KMS-11 (cell line): ENCODE measurements around the gene SLC38A9.
"Not testable (repeated sequence)": the region's sequence is repeated elsewhere in the genome, so short reads cannot be mapped to it uniquely, and the experiment has no call there.

Experiments
- H2AFZ ChIP-seq: fragments of 200-600 bp; sonication (generic); 2 replicates; pipeline ENCODE4 v1.6.1; 2016; ENCODE audit warnings: antibody characterized with exemption, mixed run types, low read depth
- H3K27ac ChIP-seq: fragments of 200-600 bp; sonication (generic); 2 replicates; pipeline ENCODE4 v1.6.1; 2016; ENCODE audit warnings: mild to moderate bottlenecking, mixed run types
- H3K27me3 ChIP-seq: fragments of 200-600 bp; sonication (generic); 2 replicates; pipeline ENCODE4 v1.6.1; 2017; ENCODE audit warnings: mild to moderate bottlenecking, low read depth, mixed run types, moderate library complexity; ENCODE audit not compliant: insufficient read depth
- H3K36me3 ChIP-seq: fragments of 200-600 bp; sonication (generic); 2 replicates; pipeline ENCODE4 v1.6.1; 2017; ENCODE audit warnings: mild to moderate bottlenecking, mixed run types; ENCODE audit not compliant: insufficient read depth
- H3K4me1 ChIP-seq: fragments of 200-600 bp; sonication (generic); 2 replicates; pipeline ENCODE4 v1.6.1; 2016; ENCODE audit warnings: mild to moderate bottlenecking, low read depth, mixed run types; ENCODE audit not compliant: poor library complexity, severe bottlenecking
- H3K4me2 ChIP-seq: fragments of 200-600 bp; sonication (generic); 2 replicates; pipeline ENCODE4 v1.7.0; 2016; ENCODE audit warnings: mild to moderate bottlenecking, mixed run types
- H3K4me3 ChIP-seq: fragments of 200-600 bp; sonication (generic); IDR thresholded peaks from 2 replicates; pipeline ENCODE4 v1.6.1; 2017; ENCODE audit warnings: low read depth, low read length, mixed read lengths; ENCODE audit not compliant: insufficient read depth
- H3K79me2 ChIP-seq: fragments of 200-600 bp; sonication (generic); 2 replicates; pipeline ENCODE4 v1.6.1; 2016; ENCODE audit warnings: low read depth, mixed run types; ENCODE audit not compliant: insufficient read depth
- H3K9ac ChIP-seq: fragments of 200-600 bp; sonication (generic); 2 replicates; pipeline ENCODE4 v1.6.1; 2016; ENCODE audit warnings: mild to moderate bottlenecking, mixed run types
- H4K20me1 ChIP-seq: fragments of 200-600 bp; sonication (generic); 2 replicates; pipeline ENCODE4 v1.6.1; 2016; ENCODE audit warnings: mild to moderate bottlenecking, mixed run types; ENCODE audit not compliant: insufficient read depth
- TF ChIP-seq, protein P1 (sequence below): fragments of 200-600 bp; sonication (generic); conservative IDR thresholded peaks from 2 replicates; pipeline ENCODE4 v1.6.1; 2017; ENCODE audit warnings: low read depth, mild to moderate bottlenecking, antibody characterized with exemption, low read length, moderate library complexity, mixed read lengths

Gene SLC38A9

DNA sequence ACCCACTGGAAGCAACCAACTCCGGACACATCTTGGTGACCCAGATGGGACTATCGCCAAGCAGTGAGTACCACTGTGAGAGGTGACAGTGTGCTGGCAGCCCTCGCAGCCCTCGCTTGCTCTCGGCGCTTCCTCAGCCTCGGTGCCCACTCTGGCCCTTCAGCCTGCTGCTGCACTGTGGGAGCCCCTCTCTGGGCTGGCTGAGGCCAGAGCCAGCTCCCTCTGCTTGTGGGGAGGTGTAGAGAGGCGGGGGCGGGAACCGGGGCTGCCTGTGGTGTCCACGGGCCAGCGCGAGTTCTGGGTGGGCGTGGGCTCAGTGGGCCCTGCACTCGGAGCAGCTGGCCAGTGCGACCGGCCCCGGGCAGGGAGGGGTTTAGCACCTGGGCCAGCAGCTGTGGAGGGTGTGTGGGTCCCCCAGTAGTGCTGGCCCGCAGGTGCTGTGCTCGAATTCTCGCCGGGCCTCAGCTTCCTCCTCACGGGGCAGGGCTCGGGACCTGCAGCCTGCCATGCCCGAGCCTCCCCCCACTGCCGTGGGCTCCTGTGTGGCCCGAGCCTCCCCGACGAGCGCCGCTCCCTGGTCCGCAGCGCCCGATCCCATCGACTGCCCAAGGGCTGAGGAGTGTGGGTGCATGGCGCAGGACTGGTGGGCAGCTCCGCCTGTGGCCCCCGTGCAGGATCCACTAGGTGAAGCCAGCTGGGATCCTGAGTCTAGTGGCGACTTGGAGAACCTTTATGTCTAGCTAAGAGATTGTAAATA is 98.8 kb downstream of the SLC38A9 start:
- TF ChIP-seq, protein P1, sequence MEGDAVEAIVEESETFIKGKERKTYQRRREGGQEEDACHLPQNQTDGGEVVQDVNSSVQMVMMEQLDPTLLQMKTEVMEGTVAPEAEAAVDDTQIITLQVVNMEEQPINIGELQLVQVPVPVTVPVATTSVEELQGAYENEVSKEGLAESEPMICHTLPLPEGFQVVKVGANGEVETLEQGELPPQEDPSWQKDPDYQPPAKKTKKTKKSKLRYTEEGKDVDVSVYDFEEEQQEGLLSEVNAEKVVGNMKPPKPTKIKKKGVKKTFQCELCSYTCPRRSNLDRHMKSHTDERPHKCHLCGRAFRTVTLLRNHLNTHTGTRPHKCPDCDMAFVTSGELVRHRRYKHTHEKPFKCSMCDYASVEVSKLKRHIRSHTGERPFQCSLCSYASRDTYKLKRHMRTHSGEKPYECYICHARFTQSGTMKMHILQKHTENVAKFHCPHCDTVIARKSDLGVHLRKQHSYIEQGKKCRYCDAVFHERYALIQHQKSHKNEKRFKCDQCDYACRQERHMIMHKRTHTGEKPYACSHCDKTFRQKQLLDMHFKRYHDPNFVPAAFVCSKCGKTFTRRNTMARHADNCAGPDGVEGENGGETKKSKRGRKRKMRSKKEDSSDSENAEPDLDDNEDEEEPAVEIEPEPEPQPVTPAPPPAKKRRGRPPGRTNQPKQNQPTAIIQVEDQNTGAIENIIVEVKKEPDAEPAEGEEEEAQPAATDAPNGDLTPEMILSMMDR = no peak
- Histone ChIP-seq H3K9ac (no peak overlapping the region), H2AFZ (no peak overlapping the region), H3K4me3 (no peak overlapping the region), H3K36me3 (no peaks in the 10 kb centered on the region), H3K27ac (no peak overlapping the region), H3K79me2 (no peaks in the 10 kb centered on the region), H3K4me1 (no peaks in the 10 kb centered on the region), H3K27me3 (no peaks in the 10 kb centered on the region), H3K4me2 (no peak overlapping the region), H4K20me1 (no peaks in the 10 kb centered on the region)

DNA sequence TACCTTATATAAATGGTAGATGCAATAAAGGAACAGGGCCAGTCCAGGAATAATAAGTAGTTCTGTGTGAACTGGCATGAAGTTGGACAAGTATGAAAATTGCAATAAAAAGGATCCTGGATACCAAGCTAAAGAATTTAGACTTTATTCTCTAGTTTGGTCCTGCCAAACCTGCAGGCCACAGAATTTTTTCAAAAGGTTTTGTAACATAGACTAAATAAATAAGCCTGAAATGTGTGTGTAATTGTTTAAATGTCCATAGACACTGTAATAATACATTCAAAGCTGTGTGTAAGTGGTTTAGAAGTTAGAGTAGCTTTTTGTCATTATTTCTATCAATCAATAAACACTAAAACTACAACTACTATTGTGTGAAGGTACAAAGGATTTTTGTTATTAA is 101.6 kb downstream of the SLC38A9 start:
- no peak overlapping the region for H3K9ac ChIP-seq

DNA sequence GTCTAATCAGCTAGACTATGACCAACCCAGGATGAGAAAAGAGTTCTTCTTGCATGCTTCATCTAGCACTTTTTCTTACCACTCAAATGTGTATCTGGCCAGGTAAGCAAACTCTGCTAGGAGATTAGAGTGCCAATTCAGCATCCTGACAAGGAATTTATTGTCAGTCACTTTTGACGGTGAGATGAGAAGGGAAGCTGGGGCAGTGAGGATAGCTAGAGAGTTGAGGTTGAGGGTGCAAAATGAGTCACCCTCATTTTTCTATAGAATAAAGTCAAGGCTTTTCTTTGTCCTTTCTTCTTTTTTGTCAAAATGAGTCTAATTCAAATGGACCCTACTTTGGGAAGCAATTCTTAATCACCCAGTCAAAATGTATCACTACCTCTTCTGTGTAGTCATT is 102.7 kb downstream of the SLC38A9 start:
- H3K27ac ChIP-seq = no peak overlapping the region
- H3K4me2 ChIP-seq = no peak overlapping the region
- no peaks in the 10 kb centered on the region for H4K20me1 ChIP-seq
- H3K4me3 ChIP-seq = no peak overlapping the region
- no peak overlapping the region for H3K9ac ChIP-seq
- no peaks in the 10 kb centered on the region for H3K79me2 ChIP-seq
- TF ChIP-seq, protein P1 = no peak
- H2AFZ ChIP-seq = no peak overlapping the region
- H3K4me1 ChIP-seq = no peaks in the 10 kb centered on the region
- H3K27me3 ChIP-seq = no peaks in the 10 kb centered on the region
- no peaks in the 10 kb centered on the region for H3K36me3 ChIP-seq

More for the DNA sequence above, 101.6 kb downstream of the SLC38A9 start:
- Histone ChIP-seq H3K79me2 (no peaks in the 10 kb centered on the region), H3K27me3 (no peaks in the 10 kb centered on the region), H2AFZ (no peak overlapping the region), H3K36me3 (no peaks in the 10 kb centered on the region), H3K4me2 (no peak overlapping the region), H3K27ac (no peak overlapping the region), H3K4me1 (no peaks in the 10 kb centered on the region), H3K4me3 (no peak overlapping the region), H4K20me1 (no peaks in the 10 kb centered on the region)
- TF ChIP-seq, protein P1 = no peak

DNA sequence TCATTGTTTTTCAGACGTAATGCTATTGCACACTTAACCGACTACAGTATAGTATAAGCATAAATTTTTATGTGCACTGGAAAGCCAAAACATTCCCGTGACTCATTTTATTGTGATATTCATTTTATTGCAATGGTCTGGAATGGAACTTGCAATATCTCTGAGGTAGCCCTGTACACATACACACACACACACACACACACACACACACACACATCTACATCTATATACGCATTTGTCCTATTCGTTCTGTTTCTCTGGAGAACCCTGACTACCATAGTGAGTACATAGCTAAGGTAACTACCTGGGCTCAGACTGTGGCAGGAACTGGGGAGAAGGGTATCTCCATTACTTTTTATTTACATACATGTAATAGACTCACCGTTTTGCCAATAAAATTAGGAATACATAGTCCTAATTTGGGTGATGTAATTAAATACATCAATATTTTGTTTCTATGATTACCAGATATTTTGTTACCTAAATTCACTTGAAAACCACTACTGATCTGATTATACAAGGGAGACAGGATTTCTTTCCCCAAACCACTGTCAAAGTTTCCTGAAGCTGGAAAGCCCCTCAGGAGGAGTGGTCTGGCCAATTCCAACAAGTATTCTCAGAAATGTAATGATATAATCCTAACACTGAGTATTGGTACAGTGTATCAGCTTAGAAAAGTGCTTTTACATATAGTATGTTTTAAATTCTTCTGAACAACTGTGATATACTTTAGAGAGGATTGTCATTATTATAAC is 103.4 kb downstream of the SLC38A9 start:
- no peak overlapping the region for H3K4me3 ChIP-seq
- H3K27me3 ChIP-seq = no peaks in the 10 kb centered on the region
- no peaks in the 10 kb centered on the region for H3K4me1 ChIP-seq
- no peak overlapping the region for H3K4me2 ChIP-seq
- no peaks in the 10 kb centered on the region for H3K36me3 ChIP-seq
- no peak overlapping the region for H3K27ac ChIP-seq
- H4K20me1 ChIP-seq = no peaks in the 10 kb centered on the region
- no peaks in the 10 kb centered on the region for H3K79me2 ChIP-seq
- TF ChIP-seq, protein P1 = no peak
- no peak overlapping the region for H2AFZ ChIP-seq
- H3K9ac ChIP-seq = no peak overlapping the region

DNA sequence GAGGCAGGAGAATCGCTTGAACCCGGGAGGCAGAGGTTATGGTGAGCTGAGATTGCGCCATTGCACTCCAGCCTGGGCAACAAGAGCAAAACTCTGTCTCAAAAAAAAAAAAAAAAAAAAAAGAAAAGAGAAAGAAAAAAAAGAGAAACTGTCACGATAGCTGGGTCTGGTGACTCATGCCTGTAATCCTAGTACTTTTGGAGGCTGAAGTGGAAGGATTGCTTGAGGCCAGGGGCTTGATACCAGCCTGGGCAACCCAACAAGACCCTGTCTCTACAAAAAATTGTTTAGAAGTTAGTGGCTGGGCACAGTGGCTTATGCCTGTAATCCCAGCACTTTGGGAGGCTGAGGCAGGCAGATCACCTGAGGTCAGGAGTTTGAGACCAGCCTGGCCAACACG is 104.8 kb downstream of the SLC38A9 start:
- not testable (repeated sequence) for H3K4me3 ChIP-seq, H3K4me2 ChIP-seq, H3K9ac ChIP-seq, H3K27me3 ChIP-seq, H2AFZ ChIP-seq, H3K79me2 ChIP-seq, H3K4me1 ChIP-seq, H4K20me1 ChIP-seq, H3K36me3 ChIP-seq, H3K27ac ChIP-seq
